ENCODE results near the gene WRAP73.

Gene WRAP73

GRCh38 chr1:3681898-3682806 is 32.2 kb upstream of the WRAP73 start:
- DNase-seq (ENCODE audit: low spot score) = no peak

- no peak for DNase-seq (ENCODE audit: low spot score)
Observed at GRCh38 chr1:3681231-3681897, 31.5 kb upstream of the WRAP73 start.

- DNase-seq (ENCODE audit: low spot score) = no peak
Observed at GRCh38 chr1:3680488-3681230, 30.8 kb upstream of the WRAP73 start.

GRCh38 chr1:3679799-3680453 is 30.0 kb upstream of the WRAP73 start:
- no peak for DNase-seq (ENCODE audit: low spot score)

- DNase-seq (ENCODE audit: low spot score) = no peak
Observed at GRCh38 chr1:3679098-3679555, 29.2 kb upstream of the WRAP73 start.

GRCh38 chr1:3678361-3679097 is 28.6 kb upstream of the WRAP73 start:
- DNase-seq (ENCODE audit: low spot score) = no peak

GRCh38 chr1:3677484-3677883 is 27.6 kb upstream of the WRAP73 start:
- DNase-seq (ENCODE audit: low spot score) = no peak

- no peak for DNase-seq (ENCODE audit: low spot score)
Observed at GRCh38 chr1:3676581-3677470, 26.9 kb upstream of the WRAP73 start.

GRCh38 chr1:3675436-3675835 is 25.5 kb upstream of the WRAP73 start:
- DNase-seq (ENCODE audit: low spot score) = no peak

- DNase-seq (ENCODE audit: low spot score) = peak; percentile 52
Observed at GRCh38 chr1:3674100-3675094, 24.5 kb upstream of the WRAP73 start.

GRCh38 chr1:3673381-3674099 is 23.6 kb upstream of the WRAP73 start:
- no peak for DNase-seq (ENCODE audit: low spot score)

GRCh38 chr1:3672971-3673361 is 23.1 kb upstream of the WRAP73 start:
- DNase-seq (ENCODE audit: low spot score) = no peak

- DNase-seq (ENCODE audit: low spot score) = no peak
Observed at GRCh38 chr1:3672231-3672970, 22.5 kb upstream of the WRAP73 start.

- no peak for DNase-seq (ENCODE audit: low spot score)
Observed at GRCh38 chr1:3671371-3672180, 21.7 kb upstream of the WRAP73 start.

GRCh38 chr1:3670823-3671265 is 20.9 kb upstream of the WRAP73 start:
- no peak for DNase-seq (ENCODE audit: low spot score)

- DNase-seq (ENCODE audit: low spot score) = no peak
Observed at GRCh38 chr1:3669971-3670431, 20.1 kb upstream of the WRAP73 start.

GRCh38 chr1:3669421-3669821 is 19.5 kb upstream of the WRAP73 start:
- no peak for DNase-seq (ENCODE audit: low spot score)
